ENCODE results near the gene SESTD1.

SESTD1 gene

GRCh38 chr2:179165356-179166000 lies 99.2 kb downstream of the SESTD1 start:
- H3K9me3 Mint-ChIP-seq, result peaks cover 4% of the 10 kb centered on the region
- H3K4me1 Mint-ChIP-seq (ENCODE audit: low read depth), result peaks cover 1% of the 10 kb centered on the region
- no peak overlapping the region for H3K4me3 Mint-ChIP-seq
- DNase-seq, result no peak
- H3K27ac Mint-ChIP-seq, result no peak overlapping the region
- peaks cover 4% of the 10 kb centered on the region for H3K36me3 Mint-ChIP-seq (ENCODE audit: low read depth)
- H3K27me3 Mint-ChIP-seq, result no peaks in the 10 kb centered on the region

GRCh38 chr2:179141206-179141605 lies 123.4 kb downstream of the SESTD1 start:
- no peaks in the 10 kb centered on the region for H3K36me3 Mint-ChIP-seq (ENCODE audit: low read depth)
- DNase-seq, result no peak
- H3K27me3 Mint-ChIP-seq, result no peaks in the 10 kb centered on the region
- H3K9me3 Mint-ChIP-seq, result no peaks in the 10 kb centered on the region
- no peaks in the 10 kb centered on the region for H3K4me1 Mint-ChIP-seq (ENCODE audit: low read depth)
- no peak overlapping the region for H3K27ac Mint-ChIP-seq
- no peak overlapping the region for H3K4me3 Mint-ChIP-seq

GRCh38 chr2:179140571-179140970 lies 124.1 kb downstream of the SESTD1 start:
- Mint-ChIP-seq H3K36me3 (ENCODE audit: low read depth) (no peaks in the 10 kb centered on the region), H3K27ac (no peak overlapping the region), H3K4me3 (no peak overlapping the region), H3K27me3 (no peaks in the 10 kb centered on the region), H3K9me3 (no peaks in the 10 kb centered on the region), H3K4me1 (ENCODE audit: low read depth) (no peaks in the 10 kb centered on the region)
- DNase-seq, result no peak

- H3K4me1 Mint-ChIP-seq (ENCODE audit: low read depth), result no peaks in the 10 kb centered on the region
- no peak overlapping the region for H3K27ac Mint-ChIP-seq
- no peaks in the 10 kb centered on the region for H3K27me3 Mint-ChIP-seq
- H3K4me3 Mint-ChIP-seq, result no peak overlapping the region
- H3K9me3 Mint-ChIP-seq, result no peaks in the 10 kb centered on the region
- H3K36me3 Mint-ChIP-seq (ENCODE audit: low read depth), result no peaks in the 10 kb centered on the region
- DNase-seq, result no peak
Measured at GRCh38 chr2:179139506-179139905, 125.1 kb downstream of the SESTD1 start.

GRCh38 chr2:179137200-179137759 lies 127.4 kb downstream of the SESTD1 start:
- Mint-ChIP-seq H3K27ac (no peak overlapping the region), H3K27me3 (no peaks in the 10 kb centered on the region), H3K4me1 (ENCODE audit: low read depth) (no peaks in the 10 kb centered on the region), H3K9me3 (no peaks in the 10 kb centered on the region), H3K4me3 (no peak overlapping the region), H3K36me3 (ENCODE audit: low read depth) (no peaks in the 10 kb centered on the region)
- DNase-seq, result no peak

- H3K27me3 Mint-ChIP-seq, result no peaks in the 10 kb centered on the region
- no peaks in the 10 kb centered on the region for H3K4me1 Mint-ChIP-seq (ENCODE audit: low read depth)
- H3K4me3 Mint-ChIP-seq, result no peak overlapping the region
- H3K27ac Mint-ChIP-seq, result no peak overlapping the region
- H3K9me3 Mint-ChIP-seq, result no peaks in the 10 kb centered on the region
- H3K36me3 Mint-ChIP-seq (ENCODE audit: low read depth), result no peaks in the 10 kb centered on the region
- no peak for DNase-seq
Measured at GRCh38 chr2:179133016-179133415, 131.6 kb downstream of the SESTD1 start.

GRCh38 chr2:179132076-179132475 lies 132.6 kb downstream of the SESTD1 start:
- no peak for DNase-seq
- no peak overlapping the region for H3K27ac Mint-ChIP-seq
- H3K4me3 Mint-ChIP-seq, result no peak overlapping the region
- H3K9me3 Mint-ChIP-seq, result no peaks in the 10 kb centered on the region
- H3K4me1 Mint-ChIP-seq (ENCODE audit: low read depth), result no peaks in the 10 kb centered on the region
- H3K36me3 Mint-ChIP-seq (ENCODE audit: low read depth), result no peaks in the 10 kb centered on the region
- no peaks in the 10 kb centered on the region for H3K27me3 Mint-ChIP-seq

- Mint-ChIP-seq H3K27ac (no peak overlapping the region), H3K4me3 (no peak overlapping the region), H3K27me3 (no peaks in the 10 kb centered on the region), H3K9me3 (no peaks in the 10 kb centered on the region), H3K36me3 (ENCODE audit: low read depth) (no peaks in the 10 kb centered on the region), H3K4me1 (ENCODE audit: low read depth) (no peaks in the 10 kb centered on the region)
- no peak for DNase-seq
Measured at GRCh38 chr2:179130560-179130959, 134.1 kb downstream of the SESTD1 start.

- Mint-ChIP-seq H3K9me3 (no peaks in the 10 kb centered on the region), H3K4me1 (ENCODE audit: low read depth) (no peaks in the 10 kb centered on the region), H3K36me3 (ENCODE audit: low read depth) (no peaks in the 10 kb centered on the region), H3K27me3 (no peaks in the 10 kb centered on the region), H3K27ac (no peak overlapping the region), H3K4me3 (no peak overlapping the region)
- DNase-seq, result no peak
Measured at GRCh38 chr2:179129574-179130238, 134.9 kb downstream of the SESTD1 start.

GRCh38 chr2:179125404-179125803 lies 139.2 kb downstream of the SESTD1 start:
- Mint-ChIP-seq H3K4me1 (ENCODE audit: low read depth) (peaks cover 2% of the 10 kb centered on the region), H3K27me3 (no peaks in the 10 kb centered on the region), H3K4me3 (no peak overlapping the region), H3K36me3 (ENCODE audit: low read depth) (no peaks in the 10 kb centered on the region), H3K9me3 (no peaks in the 10 kb centered on the region), H3K27ac (no peak overlapping the region)
- no peak for DNase-seq

GRCh38 chr2:179124282-179124681 lies 140.3 kb downstream of the SESTD1 start:
- H3K9me3 Mint-ChIP-seq, result no peaks in the 10 kb centered on the region
- H3K27me3 Mint-ChIP-seq, result no peaks in the 10 kb centered on the region
- H3K27ac Mint-ChIP-seq, result no peak overlapping the region
- peaks cover 2% of the 10 kb centered on the region for H3K4me1 Mint-ChIP-seq (ENCODE audit: low read depth)
- DNase-seq, result no peak
- H3K36me3 Mint-ChIP-seq (ENCODE audit: low read depth), result no peaks in the 10 kb centered on the region
- no peak overlapping the region for H3K4me3 Mint-ChIP-seq

- Mint-ChIP-seq H3K9me3 (no peaks in the 10 kb centered on the region), H3K36me3 (ENCODE audit: low read depth) (no peaks in the 10 kb centered on the region), H3K4me1 (ENCODE audit: low read depth) (peaks cover 2% of the 10 kb centered on the region), H3K4me3 (no peak overlapping the region), H3K27me3 (no peaks in the 10 kb centered on the region), H3K27ac (no peak overlapping the region)
- no peak for DNase-seq
Measured at GRCh38 chr2:179123272-179123662, 141.4 kb downstream of the SESTD1 start.

GRCh38 chr2:179107737-179108136 lies 156.9 kb downstream of the SESTD1 start:
- no peaks in the 10 kb centered on the region for H3K27me3 Mint-ChIP-seq
- H3K4me3 Mint-ChIP-seq, result no peak overlapping the region
- H3K27ac Mint-ChIP-seq, result peak overlapping the region; percentile 68
- peaks cover 12% of the 10 kb centered on the region for H3K36me3 Mint-ChIP-seq (ENCODE audit: low read depth)
- no peaks in the 10 kb centered on the region for H3K9me3 Mint-ChIP-seq
- DNase-seq, result no peak
- H3K4me1 Mint-ChIP-seq (ENCODE audit: low read depth), result peaks cover 38% of the 10 kb centered on the region

GRCh38 chr2:179106676-179107428 lies 157.8 kb downstream of the SESTD1 start:
- Mint-ChIP-seq H3K4me3 (no peak overlapping the region), H3K9me3 (no peaks in the 10 kb centered on the region), H3K27ac (peak overlapping the region; percentile 69), H3K4me1 (ENCODE audit: low read depth) (peaks cover 38% of the 10 kb centered on the region), H3K36me3 (ENCODE audit: low read depth) (peaks cover 6% of the 10 kb centered on the region), H3K27me3 (no peaks in the 10 kb centered on the region)
- no peak for DNase-seq

GRCh38 chr2:179106342-179106675 lies 158.3 kb downstream of the SESTD1 start:
- Mint-ChIP-seq H3K4me1 (ENCODE audit: low read depth) (peaks cover 38% of the 10 kb centered on the region), H3K27me3 (no peaks in the 10 kb centered on the region), H3K27ac (peak overlapping the region; percentile 69), H3K4me3 (no peak overlapping the region), H3K36me3 (ENCODE audit: low read depth) (peaks cover 6% of the 10 kb centered on the region), H3K9me3 (no peaks in the 10 kb centered on the region)
- DNase-seq, result no peak

Measured in activated T-cell treated with anti-CD3 and anti-CD28 coated beads, Interleukin-2, amount 50 U/mL, for 24 hours (primary cell).